ENCODE results near the gene STK11IP. TPM values are rescaled to one million over a fixed set of nuclear protein-coding genes. Genes with fewer than 3 reads are reported as not detected.

The STK11IP gene
- total RNA-seq, 1 experiment from 2014 or later = 45.0 TPM

DNA sequence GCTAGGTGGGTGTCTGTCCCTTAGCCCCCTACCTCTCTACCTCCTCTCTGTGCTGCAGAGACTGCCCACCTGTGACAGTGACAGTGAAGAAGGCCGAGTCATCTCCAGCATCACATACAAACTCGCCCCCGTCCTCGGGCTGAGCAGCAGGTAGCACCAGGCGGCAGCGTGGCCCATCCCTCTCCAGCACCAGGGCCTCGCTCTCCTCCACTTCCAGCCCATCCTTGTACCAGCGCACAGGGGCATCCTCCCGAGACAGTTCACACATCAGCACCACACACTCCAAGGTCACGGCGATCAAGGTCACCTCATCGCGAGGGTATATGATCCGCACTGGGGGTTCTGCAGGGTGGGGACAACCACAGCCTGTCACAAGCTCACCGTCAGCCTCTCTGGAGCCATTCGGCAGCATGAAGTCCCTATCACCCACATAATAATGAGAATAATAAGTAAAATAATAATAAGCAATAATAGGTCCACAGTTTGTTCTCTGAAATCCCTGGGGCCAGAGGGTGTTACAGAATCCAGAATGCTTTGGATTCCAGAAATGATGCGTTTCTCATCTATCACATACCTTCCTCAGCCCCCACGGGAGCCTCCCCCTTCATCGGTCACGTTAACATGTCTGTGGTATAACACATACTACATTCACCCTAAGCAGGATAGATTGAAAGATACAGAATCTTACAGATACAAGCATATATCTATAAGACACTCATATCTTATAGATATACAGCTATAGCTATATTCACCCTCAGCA lies 38.3 kb upstream of the STK11IP start:
- no peak for TF ChIP-seq YY1 (IDR thresholded peaks at IDR 0.05; ENCODE audit: extremely low read depth, insufficient replicate concordance, low read depth, low read length)
- TF ChIP-seq ZFX (IDR thresholded peaks at IDR 0.05) = no peak
- TF ChIP-seq SP1 (IDR thresholded peaks at IDR 0.05; ENCODE audit: low read depth) = no peak
- no peak for TF ChIP-seq SIN3A (IDR thresholded peaks at IDR 0.05; ENCODE audit: low read depth)
- TF ChIP-seq POLR2AphosphoS5 (IDR thresholded peaks at IDR 0.05; ENCODE audit: low read depth, low read length) = no peak
- TF ChIP-seq ZNF274 (IDR thresholded peaks at IDR 0.05; ENCODE audit: low read depth, low read length) = no peak
- TF ChIP-seq, protein P1, sequence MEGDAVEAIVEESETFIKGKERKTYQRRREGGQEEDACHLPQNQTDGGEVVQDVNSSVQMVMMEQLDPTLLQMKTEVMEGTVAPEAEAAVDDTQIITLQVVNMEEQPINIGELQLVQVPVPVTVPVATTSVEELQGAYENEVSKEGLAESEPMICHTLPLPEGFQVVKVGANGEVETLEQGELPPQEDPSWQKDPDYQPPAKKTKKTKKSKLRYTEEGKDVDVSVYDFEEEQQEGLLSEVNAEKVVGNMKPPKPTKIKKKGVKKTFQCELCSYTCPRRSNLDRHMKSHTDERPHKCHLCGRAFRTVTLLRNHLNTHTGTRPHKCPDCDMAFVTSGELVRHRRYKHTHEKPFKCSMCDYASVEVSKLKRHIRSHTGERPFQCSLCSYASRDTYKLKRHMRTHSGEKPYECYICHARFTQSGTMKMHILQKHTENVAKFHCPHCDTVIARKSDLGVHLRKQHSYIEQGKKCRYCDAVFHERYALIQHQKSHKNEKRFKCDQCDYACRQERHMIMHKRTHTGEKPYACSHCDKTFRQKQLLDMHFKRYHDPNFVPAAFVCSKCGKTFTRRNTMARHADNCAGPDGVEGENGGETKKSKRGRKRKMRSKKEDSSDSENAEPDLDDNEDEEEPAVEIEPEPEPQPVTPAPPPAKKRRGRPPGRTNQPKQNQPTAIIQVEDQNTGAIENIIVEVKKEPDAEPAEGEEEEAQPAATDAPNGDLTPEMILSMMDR (IDR thresholded peaks at IDR 0.05 in 2 of 3, conservative IDR thresholded peaks at IDR 0.05 in 1 of 3; ENCODE audit: borderline replicate concordance in 1 of 3, insufficient read depth in 1 of 3, low read depth in 2 of 3, low read length in 2 of 3) = no peak
- TF ChIP-seq EZH2 (IDR thresholded peaks at IDR 0.05) = no peak
- TF ChIP-seq, protein P2, sequence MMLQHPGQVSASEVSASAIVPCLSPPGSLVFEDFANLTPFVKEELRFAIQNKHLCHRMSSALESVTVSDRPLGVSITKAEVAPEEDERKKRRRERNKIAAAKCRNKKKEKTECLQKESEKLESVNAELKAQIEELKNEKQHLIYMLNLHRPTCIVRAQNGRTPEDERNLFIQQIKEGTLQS (IDR thresholded peaks at IDR 0.05) = no peak
- TF ChIP-seq CEBPB (IDR thresholded peaks at IDR 0.05; ENCODE audit: low read depth) = no peak
- TF ChIP-seq EZH2phosphoT487 (IDR thresholded peaks at IDR 0.05; ENCODE audit: borderline replicate concordance) = no peak
- intact Hi-C loops (cut with micrococcal nuclease) = no loop called here
- ChIA-PET RAD21 (ENCODE audit: low non-redundant PET in 1 of 2, low total read pairs in 2 of 2, uncharacterized antibody in 2 of 2, unreplicated experiment in 2 of 2) (no interaction called here), CTCF (interaction anchor here (1.0 to 2.6 kb wide), 8 partner anchors 8 to 64 kb away, joined by 3 to 16 read pairs (median 4); partner anchors contain the start of genes INHA, OBSL1 and STK11IP), POLR2A (no interaction called here)
- Histone ChIP-seq H4K20me1 (ENCODE audit: insufficient read depth) (no peaks in the 10 kb centered on the region), H3K79me2 (ENCODE audit: insufficient read depth, low read length) (no peaks in the 10 kb centered on the region), H3K27ac (ENCODE audit: low read depth, low read length) (no peak overlapping the region), H2AFZ (ENCODE audit: low read depth, low read length, poor library complexity, severe bottlenecking) (no peak overlapping the region), H3K9me2 (ENCODE audit: insufficient read depth) (no peaks in the 10 kb centered on the region), H3K27me3 (ENCODE audit: insufficient read depth, low read length) (no peaks in the 10 kb centered on the region), H3K9ac (ENCODE audit: low read length) (no peak overlapping the region), H3K4me2 (ENCODE audit: low read length) (no peak overlapping the region), H3K4me3 (replicated peaks in 1 of 2; ENCODE audit: low read depth in 1 of 2, low read length in 2 of 2) (no peak overlapping the region), H3K9me3 (ENCODE audit: control insufficient read depth in 1 of 2, insufficient read depth in 1 of 2, low read depth in 1 of 2, low read length in 2 of 2) (no peaks in the 10 kb centered on the region), H3K4me1 (ENCODE audit: control insufficient read depth in 1 of 2, insufficient read depth in 2 of 2, low read length in 2 of 2) (peaks cover 0 to 4% of the 10 kb centered on the region in 2 experiments; a peak in 1 of 4 replicates), H3K36me3 (ENCODE audit: control insufficient read depth in 1 of 2, insufficient read depth in 2 of 2, low read length in 2 of 2) (no peaks in the 10 kb centered on the region)
- DNase-seq (ENCODE audit: low read depth, low spot score) (no peak), ATAC-seq (no peak)
- no TSS peak for BruUV-seq (replicated peaks)

Measured in HCT116 (cell line).